WI38 (cell line): ENCODE data around the gene SYNGR1.
A peak's percentile ranks its signal among the peaks of the same experiment; 100 is the strongest.

Experiments
- H3K4me3 ChIP-seq: 2 replicates; pipeline ENCODE4 v1.5.1; 2011; ENCODE audit warnings: low read depth, mild to moderate bottlenecking, control low read depth, low read length
- CTCF ChIP-seq: IDR thresholded peaks from 2 replicates; pipeline ENCODE4 v1.5.1; 2012; ENCODE audit warnings: low read depth, mild to moderate bottlenecking, control low read depth, low read length

The SYNGR1 gene

GRCh38 chr22:39381930-39382329, 32.1 kb downstream of the SYNGR1 start:
- H3K4me3 ChIP-seq, result no peak overlapping the region
- TF ChIP-seq CTCF, result no peak

- no peak overlapping the region for H3K4me3 ChIP-seq
- TF ChIP-seq CTCF, result no peak
Observed at GRCh38 chr22:39382410-39382809, 32.6 kb downstream of the SYNGR1 start.

- TF ChIP-seq CTCF, result no peak
- no peak overlapping the region for H3K4me3 ChIP-seq
Observed at GRCh38 chr22:39383841-39384625, 34.2 kb downstream of the SYNGR1 start.

GRCh38 chr22:39384750-39385480, 35.1 kb downstream of the SYNGR1 start:
- peak; percentile 40; the same call in 1 of the 2 replicates for TF ChIP-seq CTCF
- no peak overlapping the region for H3K4me3 ChIP-seq

GRCh38 chr22:39388261-39389011, 38.6 kb downstream of the SYNGR1 start:
- TF ChIP-seq CTCF, result no peak
- H3K4me3 ChIP-seq, result peak overlapping the region; percentile 66

GRCh38 chr22:39389420-39389819, 39.6 kb downstream of the SYNGR1 start:
- H3K4me3 ChIP-seq, result no peak overlapping the region
- no peak for TF ChIP-seq CTCF
